HepG2 (cell line): ENCODE measurements around the gene IKZF4. TPM values are rescaled to one million over a fixed set of nuclear protein-coding genes. Genes with fewer than 3 reads are reported as not detected.

ENCODE experiments used
- AKNA ChIP-seq: sonication (generic); formaldehyde crosslinking; IDR thresholded peaks from 2 replicates; pipeline ENCODE4 v1.4.0; 2020; ENCODE audit warnings: missing genetic modification reagents, borderline replicate concordance
- ARHGAP35 ChIP-seq: sonication (generic); formaldehyde crosslinking; IDR thresholded peaks from 2 replicates; pipeline ENCODE4 v1.9.0; 2022; ENCODE audit warnings: mild to moderate bottlenecking, inconsistent platforms, moderate library complexity, missing genetic modification reagents, borderline replicate concordance
- BRD4 ChIP-seq: sonication (generic); formaldehyde crosslinking; IDR thresholded peaks from 2 replicates; pipeline ENCODE4 v1.4.0; 2020; ENCODE audit warnings: missing genetic modification reagents
- ESRRA ChIP-seq: sonication (generic); formaldehyde crosslinking; IDR thresholded peaks from 2 replicates; pipeline ENCODE4 v1.5.1; 2020; ENCODE audit warnings: mild to moderate bottlenecking, low read depth, missing genetic modification reagents
- FOSL1 ChIP-seq: sonication (generic); formaldehyde crosslinking; IDR thresholded peaks from 2 replicates; pipeline ENCODE4 v1.9.0; 2021; ENCODE audit warnings: missing genetic modification reagents, borderline replicate concordance
- FUBP1 ChIP-seq: sonication (generic); formaldehyde crosslinking; IDR thresholded peaks from 2 replicates; pipeline ENCODE4 v1.5.1; 2020; ENCODE audit warnings: missing genetic modification reagents, mild to moderate bottlenecking, borderline replicate concordance
- JARID2 ChIP-seq: sonication (generic); formaldehyde crosslinking; IDR thresholded peaks from 2 replicates; pipeline ENCODE4 v1.8.1; 2023; ENCODE audit warnings: missing genetic modification reagents, inconsistent platforms; ENCODE audit not compliant: insufficient replicate concordance
- MXD1 ChIP-seq: sonication (generic); formaldehyde crosslinking; IDR thresholded peaks from 2 replicates; pipeline ENCODE4 v1.4.0; 2020; ENCODE audit warnings: mild to moderate bottlenecking, missing genetic modification reagents
- NPAS2 ChIP-seq: sonication (generic); formaldehyde crosslinking; IDR thresholded peaks from 2 replicates; pipeline ENCODE4 v1.8.0; 2022; ENCODE audit warnings: mild to moderate bottlenecking, missing genetic modification reagents, borderline replicate concordance
- NR2C2 ChIP-seq: sonication (generic); formaldehyde crosslinking; IDR thresholded peaks from 2 replicates; pipeline ENCODE4 v1.4.0; 2020; ENCODE audit warnings: missing genetic modification reagents, mild to moderate bottlenecking, moderate library complexity, borderline replicate concordance
- RFXANK ChIP-seq: IDR thresholded peaks from 2 replicates; pipeline ENCODE4 v1.6.1; 2016
- SMARCE1 ChIP-seq: fragments of 450-650 bp; IDR thresholded peaks from 2 replicates; pipeline ENCODE4 v1.6.1; 2017; ENCODE audit warnings: borderline replicate concordance
- STAG1 ChIP-seq: sonication (generic); formaldehyde crosslinking; IDR thresholded peaks from 2 replicates; pipeline ENCODE4 v1.4.0; 2020; ENCODE audit warnings: missing genetic modification reagents
- TCF7 ChIP-seq: sonication (generic); IDR thresholded peaks from 2 replicates; pipeline ENCODE4 v1.6.1; 2016; ENCODE audit warnings: antibody characterized with exemption, low read depth
- ZBTB44 ChIP-seq: sonication (generic); formaldehyde crosslinking; IDR thresholded peaks from 2 replicates; pipeline ENCODE4 v1.4.0; 2020; ENCODE audit warnings: missing genetic modification reagents
- ZFY ChIP-seq: sonication (generic); formaldehyde crosslinking; IDR thresholded peaks from 2 replicates; pipeline ENCODE4 v1.4.0; 2020; ENCODE audit warnings: missing genetic modification reagents
- ZKSCAN1 ChIP-seq: fragments of 150-350 bp; IDR thresholded peaks from 2 replicates; pipeline ENCODE4 v1.6.1; 2014; ENCODE audit warnings: low read length
- ZNF251 ChIP-seq: sonication (generic); formaldehyde crosslinking; IDR thresholded peaks from 2 replicates; pipeline ENCODE4 v1.9.0; 2021; ENCODE audit warnings: mild to moderate bottlenecking, missing genetic modification reagents
- ZNF580 ChIP-seq: IDR thresholded peaks from 2 replicates; pipeline ENCODE4 v1.6.1; 2016; ENCODE audit warnings: low read depth, borderline replicate concordance
- ZNF790 ChIP-seq: sonication (generic); formaldehyde crosslinking; IDR thresholded peaks from 2 replicates; pipeline ENCODE4 v1.8.0; 2022; ENCODE audit warnings: missing genetic modification reagents, mild to moderate bottlenecking, borderline replicate concordance
- polyA plus RNA-seq, 8 experiments: library from polyadenylated mRNA; depleted of rRNA in 3 of 8; stranded (reverse) in 7 of 8; unstranded in 1 of 8; fragments of >200 nt; fragmentation: Illumina TruSeq in 4 of 8; extraction: Trizol in 4 of 8; gene quantifications; 2 replicates each; pipeline versions ENCODE4 v1.2.1 to v1.2.3, GENCODE V29; 2011 to 2016; ENCODE audit warnings: low read depth in 4 of 8, missing spikeins in 1 of 8, mixed read lengths in 1 of 8; ENCODE audit not compliant: insufficient read depth in 1 of 8
- total RNA-seq, 5 experiments: library from RNA; depleted of rRNA; stranded (reverse); fragments of >200 nt; fragmentation: Illumina TruSeq; extraction: Trizol; gene quantifications; 2 replicates each; pipeline ENCODE4 v1.2.3, GENCODE V29; 2016; ENCODE audit warnings: low read depth in 1 of 5

Gene IKZF4
- total and polyA plus RNA-seq, 2 of the 13 experiments (the other 11 are each of a cell fraction or from before 2014, with no cell fraction given) = 0.58 to 2.2 TPM

GRCh38 chr12:55974308-55974730 lies 46.5 kb upstream of the IKZF4 start (continued):
- TF ChIP-seq AKNA (CRISPR knock-in tag) = no peak
- no peak for TF ChIP-seq ZKSCAN1
- TF ChIP-seq ZNF790 (CRISPR knock-in tag) = no peak
- TF ChIP-seq STAG1 (CRISPR knock-in tag) = no peak
- TF ChIP-seq FOSL1 = no peak
- 0 out of 2 replicates have a peak, but pooled peaks have one; percentile 57 for TF ChIP-seq MXD1 (CRISPR knock-in tag)
- 0 out of 2 replicates have a peak, but pooled peaks have one; percentile 10 for TF ChIP-seq ARHGAP35 (CRISPR knock-in tag)
- TF ChIP-seq NPAS2 (CRISPR knock-in tag) = no peak
- TF ChIP-seq BRD4 = no peak; the same call in 1 of the 2 replicates
- TF ChIP-seq ZNF580 = no peak
- no peak for TF ChIP-seq ESRRA
- TF ChIP-seq NR2C2 = no peak
- TF ChIP-seq ZBTB44 (CRISPR knock-in tag) = 0 out of 2 replicates have a peak, but pooled peaks have one; percentile 1
- no peak for TF ChIP-seq JARID2 (CRISPR knock-in tag)
- no peak for TF ChIP-seq TCF7
- TF ChIP-seq SMARCE1 = no peak
- peak; percentile 82 for TF ChIP-seq ZFY
- TF ChIP-seq FUBP1 = no peak
- TF ChIP-seq RFXANK (CRISPR knock-in tag) = no peak
- no peak for TF ChIP-seq ZNF251 (CRISPR knock-in tag)
